Activated effector memory CD4-positive, alpha-beta T cell treated with Interleukin-2 at 50 U/mL for 16 hours (primary cell): ENCODE results near the gene ABCB6.

Experiments used
- DNase-seq: peaks from one replicate; pipeline ENCODE4 v3.0.0-alpha.2; 2020

ABCB6 gene

GRCh38 chr2:219165058-219165911 lies 53.5 kb downstream of the ABCB6 start:
- DNase-seq: no peak

- DNase-seq: no peak
Measured at GRCh38 chr2:219163156-219163555, 55.6 kb downstream of the ABCB6 start.

GRCh38 chr2:219161097-219161496 lies 57.7 kb downstream of the ABCB6 start:
- no peak for DNase-seq

- peak; percentile 88 for DNase-seq
Measured at GRCh38 chr2:219160186-219161017, 58.4 kb downstream of the ABCB6 start, which contains the start of gene NHEJ1. NHEJ1 (minus strand) TSS chr2:219160815; CDS start chr2:219158362, 2,453 bp downstream.
